Measurements from ENCODE around the gene TMEM82. TPM values are rescaled to one million over a fixed set of nuclear protein-coding genes. Genes with fewer than 3 reads are reported as not detected.

Gene TMEM82
- total and polyA plus RNA-seq, 10 donors = not detected

- Histone ChIP-seq H3K27me3 (replicated peaks in 1 of 7) (no peaks in the 10 kb centered on the region), H3K4me3 (no peak overlapping the region), H3K9me3 (no peaks in the 10 kb centered on the region), H3K27ac (peak overlapping the region in 7 of 8 donors; percentile 29 to 71 (median 54)), H3K4me1 (peaks cover 4 to 37% (median 18%) of the 10 kb centered on the region in 6 donors), H3K36me3 (no peaks in the 10 kb centered on the region)
- intact Hi-C loops (cut with DNase I; ENCODE audit: low total_unique reads) = loop anchor here (10.0 kb wide), 1 partner anchor 125 kb away; no protein-coding TSS in a partner anchor
- no peak for DNase-seq
- TF ChIP-seq POLR2AphosphoS5 (IDR thresholded peaks at IDR 0.05) (peak; percentile 54 to 70 (median 54)), POLR2A (IDR thresholded peaks at IDR 0.05) (no peak)
- WGBS, 5 donors = 53 to 70% (median 65%) methylated on average over 18 to 19 of the region's 19 CpGs
Observed at GRCh38 chr1:15749399-15750291, 7.3 kb downstream of the TMEM82 start.

DNA sequence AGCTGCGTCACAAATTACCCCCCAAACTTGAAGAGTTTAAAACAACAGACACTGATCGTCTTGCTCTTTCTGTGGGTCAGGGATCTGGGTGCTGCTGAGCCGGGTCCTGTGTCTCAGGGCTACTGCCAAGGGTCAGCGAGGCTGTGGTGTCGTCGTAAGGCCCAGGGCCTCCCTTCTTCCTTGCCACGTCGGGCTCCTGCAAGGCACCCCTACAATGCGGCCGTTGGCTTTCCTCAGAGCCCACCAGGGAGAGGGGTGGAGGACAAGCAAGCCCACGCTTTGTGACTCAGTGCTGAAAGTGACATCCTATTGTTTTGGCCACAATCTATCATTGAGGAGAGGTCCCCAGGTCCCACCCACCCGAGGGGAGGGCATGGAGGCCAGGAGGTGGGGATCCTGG lies 8.6 kb downstream of the TMEM82 start:
- DNase-seq = no peak
- intact Hi-C loops (cut with DNase I; ENCODE audit: low total_unique reads) = no loop called here
- peaks cover 4 to 37% (median 18%) of the 10 kb centered on the region in 6 donors for H3K4me1 ChIP-seq
- TF ChIP-seq POLR2AphosphoS5 (IDR thresholded peaks at IDR 0.05) (no peak), CTCF (IDR thresholded peaks at IDR 0.05 in 8 of 11, conservative IDR thresholded peaks at IDR 0.05 in 3 of 11) (no peak), POLR2A (IDR thresholded peaks at IDR 0.05) (no peak)
- H3K4me3 ChIP-seq = no peak overlapping the region
- H3K9me3 ChIP-seq = no peaks in the 10 kb centered on the region
- peaks cover 0 to 11% (median 0%) of the 10 kb centered on the region in 7 donors for H3K27me3 ChIP-seq (replicated peaks in 1 of 7)
- 84 to 93% (median 88%) methylated on average over 10 to 12 of the region's 12 CpGs for WGBS, 5 donors
- no peaks in the 10 kb centered on the region for H3K36me3 ChIP-seq
- no peak overlapping the region for H3K27ac ChIP-seq

DNA sequence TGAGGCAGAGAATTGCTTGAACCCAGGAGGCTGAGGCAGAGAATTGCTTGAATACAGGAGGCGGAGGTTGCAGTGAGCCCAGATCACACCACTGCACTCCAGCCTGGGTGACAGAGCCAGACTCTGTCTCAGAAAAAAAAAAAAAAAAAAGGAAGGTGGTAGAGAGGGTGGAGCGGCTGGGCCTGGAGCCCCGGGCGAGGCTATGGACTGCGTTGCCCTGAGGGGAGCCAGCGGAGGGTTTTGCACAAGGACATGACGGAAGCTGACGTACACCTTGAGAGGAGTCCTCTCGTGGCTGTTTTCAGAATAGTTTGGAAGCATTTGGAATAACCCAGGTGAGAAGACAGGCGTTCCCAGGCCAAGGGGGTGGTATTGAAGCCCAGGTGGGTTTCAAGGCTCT lies 9.4 kb downstream of the TMEM82 start:
- no peaks in the 10 kb centered on the region for H3K36me3 ChIP-seq
- no peak overlapping the region for H3K27ac ChIP-seq
- DNase-seq = no peak
- no peak overlapping the region for H3K4me3 ChIP-seq
- 89 to 93% (median 90%) methylated on average over 10 of the region's 10 CpGs for WGBS, 5 donors
- H3K9me3 ChIP-seq = no peaks in the 10 kb centered on the region
- TF ChIP-seq CTCF (IDR thresholded peaks at IDR 0.05 in 8 of 11, conservative IDR thresholded peaks at IDR 0.05 in 3 of 11) = no peak
- TF ChIP-seq POLR2A (IDR thresholded peaks at IDR 0.05) = no peak
- TF ChIP-seq POLR2AphosphoS5 (IDR thresholded peaks at IDR 0.05) = no peak
- peaks cover 4 to 43% (median 24%) of the 10 kb centered on the region in 6 donors for H3K4me1 ChIP-seq
- intact Hi-C loops (cut with DNase I; ENCODE audit: low total_unique reads) = no loop called here
- peaks cover 0 to 19% (median 6%) of the 10 kb centered on the region in 7 donors for H3K27me3 ChIP-seq (replicated peaks in 1 of 7)

GRCh38 chr1:15753776-15754175 lies 11.5 kb downstream of the TMEM82 start:
- TF ChIP-seq POLR2AphosphoS5 (IDR thresholded peaks at IDR 0.05) (no peak), CTCF (IDR thresholded peaks at IDR 0.05 in 8 of 11, conservative IDR thresholded peaks at IDR 0.05 in 3 of 11) (no peak), POLR2A (IDR thresholded peaks at IDR 0.05) (no peak)
- no peak for DNase-seq
- H3K27ac ChIP-seq = no peak overlapping the region
- peaks cover 0 to 40% (median 21%) of the 10 kb centered on the region in 7 donors for H3K27me3 ChIP-seq (replicated peaks in 1 of 7)
- H3K4me1 ChIP-seq = peaks cover 6 to 44% (median 36%) of the 10 kb centered on the region in 6 donors
- H3K36me3 ChIP-seq = no peaks in the 10 kb centered on the region
- no peaks in the 10 kb centered on the region for H3K9me3 ChIP-seq
- no peak overlapping the region for H3K4me3 ChIP-seq
- intact Hi-C loops (cut with DNase I; ENCODE audit: low total_unique reads) = no loop called here
- whole genome bisulfite sequencing, 5 donors = 78 to 89% (median 84%) methylated on average over 9 to 10 of the region's 10 CpGs

All from spleen (tissue), 11 donors.